Measurements from ENCODE around the gene COA8.
"Not testable (repeated sequence)": the region's sequence is repeated elsewhere in the genome, so short reads cannot be mapped to it uniquely, and the experiment has no call there.

The COA8 gene

DNA sequence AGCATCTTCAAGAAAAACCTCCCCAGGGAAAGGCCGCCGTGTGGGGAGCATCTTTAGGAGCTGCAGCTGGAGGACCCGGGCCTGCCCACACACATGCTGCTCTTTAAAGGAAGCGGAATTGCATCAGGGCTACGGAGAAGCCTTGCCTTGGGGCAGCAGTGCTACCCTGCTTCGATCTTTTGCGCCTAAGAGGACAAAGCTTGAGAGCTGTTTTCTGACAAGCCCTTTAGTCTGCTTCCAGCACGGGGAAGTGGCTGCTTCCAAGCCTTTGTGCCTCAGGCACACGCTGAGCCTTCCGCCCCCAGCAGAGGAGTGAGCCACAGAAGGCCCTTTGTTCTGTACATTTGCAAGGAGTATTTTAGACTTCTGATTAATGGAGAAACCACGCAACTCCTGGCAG, 31.5 kb downstream of the COA8 start:
- no peak overlapping the region for H3K4me3 ChIP-seq (ENCODE audit: low read depth, low read length)
- DNase-seq (ENCODE audit: low read depth) = peak; percentile 61
- TF ChIP-seq, protein P1, sequence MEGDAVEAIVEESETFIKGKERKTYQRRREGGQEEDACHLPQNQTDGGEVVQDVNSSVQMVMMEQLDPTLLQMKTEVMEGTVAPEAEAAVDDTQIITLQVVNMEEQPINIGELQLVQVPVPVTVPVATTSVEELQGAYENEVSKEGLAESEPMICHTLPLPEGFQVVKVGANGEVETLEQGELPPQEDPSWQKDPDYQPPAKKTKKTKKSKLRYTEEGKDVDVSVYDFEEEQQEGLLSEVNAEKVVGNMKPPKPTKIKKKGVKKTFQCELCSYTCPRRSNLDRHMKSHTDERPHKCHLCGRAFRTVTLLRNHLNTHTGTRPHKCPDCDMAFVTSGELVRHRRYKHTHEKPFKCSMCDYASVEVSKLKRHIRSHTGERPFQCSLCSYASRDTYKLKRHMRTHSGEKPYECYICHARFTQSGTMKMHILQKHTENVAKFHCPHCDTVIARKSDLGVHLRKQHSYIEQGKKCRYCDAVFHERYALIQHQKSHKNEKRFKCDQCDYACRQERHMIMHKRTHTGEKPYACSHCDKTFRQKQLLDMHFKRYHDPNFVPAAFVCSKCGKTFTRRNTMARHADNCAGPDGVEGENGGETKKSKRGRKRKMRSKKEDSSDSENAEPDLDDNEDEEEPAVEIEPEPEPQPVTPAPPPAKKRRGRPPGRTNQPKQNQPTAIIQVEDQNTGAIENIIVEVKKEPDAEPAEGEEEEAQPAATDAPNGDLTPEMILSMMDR (conservative IDR thresholded peaks at IDR 0.05; ENCODE audit: low read depth, low read length) = no peak

DNA sequence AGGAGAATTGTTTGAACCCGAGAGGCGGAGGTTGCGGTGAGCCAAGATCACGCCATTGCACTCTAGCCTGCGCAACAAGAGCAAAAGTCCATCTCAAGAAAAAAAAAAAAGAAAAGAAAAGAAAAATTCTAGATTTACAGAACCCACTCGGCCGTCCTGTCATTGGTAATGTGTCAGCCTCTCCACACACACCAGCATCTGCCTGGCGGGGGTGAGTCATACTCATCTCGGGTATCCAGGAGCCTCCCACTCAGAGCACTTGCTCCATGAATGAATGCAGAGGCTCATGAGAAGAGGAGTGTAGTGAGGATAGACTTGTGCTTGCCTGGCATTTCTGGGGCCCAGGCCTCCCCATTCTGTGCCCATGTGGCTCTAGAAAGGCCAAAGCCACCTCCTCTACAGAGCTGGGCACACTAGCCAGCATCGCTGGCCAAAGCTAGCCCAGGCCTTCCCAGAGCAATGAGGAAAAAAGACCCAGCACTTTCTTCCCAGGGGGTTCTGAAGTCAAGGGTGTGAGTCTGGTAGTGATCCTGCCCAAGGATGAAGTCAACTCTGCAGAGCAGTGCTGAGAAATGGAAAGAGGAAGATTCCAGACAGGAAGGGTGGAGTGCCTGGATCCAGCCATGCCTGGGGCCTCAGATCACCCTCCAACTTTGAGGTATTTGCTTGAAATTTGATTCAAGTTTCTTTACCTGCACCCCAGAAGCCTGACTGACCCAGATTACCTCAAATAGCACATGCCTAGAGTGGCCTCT, 35.0 kb downstream of the COA8 start:
- TF ChIP-seq, protein P1 (conservative IDR thresholded peaks at IDR 0.05; ENCODE audit: low read depth, low read length) = no peak
- no peak overlapping the region for H3K4me3 ChIP-seq (ENCODE audit: low read depth, low read length)
- DNase-seq (ENCODE audit: low read depth) = peak; percentile 90

DNA sequence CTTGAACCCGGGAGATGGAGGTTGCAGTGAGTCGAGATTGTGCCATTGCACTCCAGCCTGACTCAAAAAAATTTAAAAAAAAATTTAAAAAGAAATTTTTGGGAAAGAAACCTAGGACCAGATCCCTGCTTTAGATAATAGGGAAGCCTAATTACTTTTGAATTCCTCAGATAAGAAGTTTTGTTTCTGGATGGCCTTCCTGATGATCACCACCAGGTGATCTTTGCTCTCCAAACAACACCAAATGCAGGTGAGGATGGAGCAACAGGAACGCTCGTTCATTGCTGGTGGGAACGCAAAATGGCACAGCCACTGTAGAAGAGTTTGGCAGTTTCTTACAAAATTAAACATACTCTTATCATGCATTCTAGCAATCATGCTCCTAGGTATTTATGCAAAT, 37.7 kb downstream of the COA8 start:
- no peak overlapping the region for H3K4me3 ChIP-seq (ENCODE audit: low read depth, low read length)
- TF ChIP-seq, protein P1 (conservative IDR thresholded peaks at IDR 0.05; ENCODE audit: low read depth, low read length) = no peak
- DNase-seq (ENCODE audit: low read depth) = no peak

DNA sequence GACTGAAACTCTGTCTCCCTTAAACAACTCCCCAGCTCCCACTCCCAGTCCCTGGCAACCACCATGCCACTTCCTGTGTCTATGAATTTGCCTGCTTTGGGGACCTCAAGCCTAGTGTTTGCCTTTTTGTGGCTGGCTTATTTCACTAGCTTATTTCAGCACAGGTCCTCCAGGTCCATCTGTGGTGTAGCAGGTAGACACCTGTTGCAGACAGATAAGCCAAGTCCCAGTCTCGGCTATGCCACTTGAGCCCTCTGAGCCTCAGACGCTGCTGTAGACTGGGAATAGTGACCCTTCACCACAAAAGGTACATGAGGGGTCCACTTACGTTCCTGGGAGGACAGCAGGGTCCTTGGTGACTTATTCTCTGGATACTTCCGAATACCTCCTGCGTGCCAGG, 41.9 kb downstream of the COA8 start:
- DNase-seq (ENCODE audit: low read depth) = no peak
- H3K4me3 ChIP-seq (ENCODE audit: low read depth, low read length) = no peak overlapping the region
- TF ChIP-seq, protein P1 (conservative IDR thresholded peaks at IDR 0.05; ENCODE audit: low read depth, low read length) = no peak

DNA sequence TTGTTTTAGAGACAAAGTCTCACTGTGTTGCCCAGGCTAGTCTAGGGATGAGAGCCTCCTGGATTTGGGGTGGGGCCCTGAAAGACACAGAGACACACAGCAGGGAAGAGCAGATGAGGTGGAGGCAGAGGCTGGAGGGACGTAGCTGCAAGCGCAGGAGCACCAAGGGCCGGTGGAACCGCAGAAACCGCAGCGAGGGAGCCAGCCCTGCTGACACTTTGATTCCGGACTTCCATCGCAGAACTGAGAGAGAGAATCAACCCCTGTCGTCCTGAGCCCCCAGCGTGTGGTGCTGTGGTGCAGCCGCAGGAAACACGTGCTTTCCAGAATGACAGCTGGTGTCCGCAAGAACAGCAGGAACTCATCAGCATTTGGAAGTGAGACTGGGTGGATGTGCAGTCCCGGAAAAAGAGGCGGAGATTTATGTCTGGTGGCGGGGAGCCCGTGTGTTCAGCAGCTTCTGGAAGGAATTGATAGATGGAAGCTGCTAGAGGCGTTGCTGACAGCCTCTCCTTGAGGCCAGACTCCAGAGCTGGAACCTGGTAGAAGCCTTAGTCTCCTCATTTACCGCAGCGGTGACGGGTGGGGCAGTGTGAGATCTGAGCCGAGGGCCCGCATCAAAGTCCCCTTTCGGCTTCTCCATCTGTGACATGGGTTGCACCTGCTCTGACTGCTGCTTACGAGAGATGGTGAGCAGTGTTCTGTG, 44.4 kb downstream of the COA8 start:
- H3K4me3 ChIP-seq (ENCODE audit: low read depth, low read length) = no peak overlapping the region
- TF ChIP-seq, protein P1 (conservative IDR thresholded peaks at IDR 0.05; ENCODE audit: low read depth, low read length) = peak; percentile 50
- peak; percentile 97 for DNase-seq (ENCODE audit: low read depth)

DNA sequence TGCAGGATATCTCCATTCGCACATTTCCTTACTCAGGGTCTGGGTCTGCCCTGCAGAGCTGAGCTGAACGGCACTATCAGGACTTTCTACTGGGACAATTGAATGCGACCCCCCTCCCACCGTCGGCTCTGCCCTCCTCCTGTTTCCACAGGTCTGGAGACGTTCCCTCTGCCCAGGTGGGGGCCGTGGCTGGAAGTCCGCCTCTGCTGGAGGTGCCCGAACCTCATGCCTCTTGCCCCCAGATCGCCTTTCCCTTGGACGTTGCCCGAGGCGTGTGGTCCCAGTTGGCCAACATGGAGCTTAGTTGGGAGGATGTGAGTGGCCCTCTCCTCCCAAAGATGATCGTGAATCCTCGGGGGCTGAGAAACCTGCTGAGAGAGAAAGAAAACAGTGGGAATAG, 45.1 kb downstream of the COA8 start:
- H3K4me3 ChIP-seq (ENCODE audit: low read depth, low read length) = no peak overlapping the region
- DNase-seq (ENCODE audit: low read depth) = no peak
- TF ChIP-seq, protein P1 (conservative IDR thresholded peaks at IDR 0.05; ENCODE audit: low read depth, low read length) = no peak

DNA sequence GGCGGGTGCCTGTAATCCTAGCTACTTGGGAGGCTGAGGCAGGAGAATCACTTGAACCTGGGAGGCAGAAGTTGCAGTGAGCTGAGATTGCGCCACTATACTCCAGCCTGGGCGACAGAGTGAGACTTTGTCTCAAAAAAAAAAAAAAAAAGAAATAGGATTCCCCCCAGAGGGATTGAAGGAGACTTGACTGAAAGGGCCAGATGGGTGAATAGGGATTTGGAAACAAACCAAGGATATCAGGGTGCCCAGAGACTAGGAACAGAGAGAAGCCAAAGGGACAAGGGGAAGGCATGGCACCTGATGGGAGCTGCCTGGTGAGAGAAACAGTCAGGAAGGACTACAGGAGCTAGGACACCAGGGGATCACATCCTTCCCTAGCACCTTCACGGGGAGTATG, 46.3 kb downstream of the COA8 start:
- not testable (repeated sequence) for DNase-seq (ENCODE audit: low read depth); H3K4me3 ChIP-seq (ENCODE audit: low read depth, low read length)

All from choroid plexus epithelial cell (primary cell).